ENCODE data around the gene DYNLT5.

The DYNLT5 gene

DNA sequence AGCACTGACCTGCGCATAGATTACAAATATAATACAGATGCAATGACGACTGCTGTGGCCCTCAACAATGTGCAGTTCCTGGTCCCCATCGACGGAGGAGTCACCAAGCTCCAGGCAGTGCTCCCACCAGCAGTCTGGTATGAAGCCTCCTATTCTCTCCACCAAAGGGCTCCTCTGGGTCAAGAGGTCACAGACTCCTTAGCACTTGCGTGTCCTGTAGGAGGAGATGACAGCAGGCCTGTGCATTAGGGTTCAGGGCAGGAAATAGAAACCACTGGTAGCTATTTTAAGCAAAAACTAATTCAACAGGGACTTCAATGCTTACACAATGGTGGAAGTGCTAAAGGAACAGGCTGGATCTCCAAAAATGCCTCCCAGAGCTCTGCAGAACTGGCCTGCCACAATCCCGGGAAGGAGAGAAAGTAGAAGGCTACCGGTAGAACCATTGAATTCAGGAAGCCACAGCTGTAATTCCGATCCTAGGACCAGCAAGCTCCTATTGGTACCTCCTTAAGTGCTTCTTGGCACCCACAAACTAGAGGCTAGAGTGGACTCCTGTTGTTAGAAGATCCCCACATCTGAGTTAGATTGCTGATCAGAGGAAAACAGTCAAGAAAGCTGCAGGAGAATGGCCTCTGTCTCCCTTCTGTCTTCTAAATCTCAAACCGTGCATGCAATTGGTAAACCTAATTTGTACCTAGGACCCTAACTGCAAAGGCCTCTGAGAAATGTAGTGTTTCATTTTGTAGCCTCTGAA is 12.7 kb upstream of the DYNLT5 start:
- intact Hi-C loops (cut with DNase I): loop anchor here (10.0 kb wide), 1 partner anchor 785 kb away; no protein-coding TSS in a partner anchor
- no peak for DNase-seq

GRCh38 chr1:66745451-66745850 is 6.8 kb upstream of the DYNLT5 start:
- no peak for DNase-seq
- intact Hi-C loops (cut with DNase I): no loop called here

GRCh38 chr1:66747501-66747900 is 4.8 kb upstream of the DYNLT5 start:
- intact Hi-C loops (cut with DNase I): no loop called here
- DNase-seq: no peak

- intact Hi-C loops (cut with DNase I): no loop called here
- DNase-seq: no peak
These were observed 1.7 kb upstream of the DYNLT5 start for GRCh38 chr1:66750577-66750976.

- intact Hi-C loops (cut with DNase I): no loop called here
- DNase-seq: no peak
These were observed 1.1 kb upstream of the DYNLT5 start for GRCh38 chr1:66751160-66751559.

GRCh38 chr1:66752671-66753371 is 562 bp downstream of the DYNLT5 start:
- DNase-seq: peak in 35 of 42 donors; percentile 4 to 74 (median 34)
- intact Hi-C loops (cut with DNase I): no loop called here

DNA sequence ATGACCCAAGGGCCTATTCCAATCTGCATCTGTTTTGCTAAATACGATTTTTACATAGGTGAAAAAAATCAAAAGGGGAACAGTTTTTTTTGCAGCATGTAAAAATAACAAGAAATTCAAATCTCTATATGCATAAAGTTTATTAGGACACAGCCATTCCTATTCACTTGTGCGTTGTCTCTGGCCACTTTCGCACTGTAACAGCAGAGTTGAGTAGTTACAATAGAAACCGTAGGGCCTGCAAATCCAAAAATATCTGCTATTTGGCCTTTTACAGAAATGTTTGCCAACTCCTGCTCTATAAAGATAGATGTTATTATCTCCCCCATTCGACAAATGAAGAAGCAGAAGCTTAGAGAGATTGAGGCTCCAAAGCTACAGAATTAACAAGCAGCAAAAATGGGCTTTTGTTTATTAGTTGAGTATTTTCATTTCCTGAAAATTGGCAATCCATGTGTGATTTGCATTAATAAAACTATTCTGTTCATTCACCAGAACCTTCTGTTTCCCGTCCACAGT is 5.5 kb downstream of the DYNLT5 start:
- intact Hi-C loops (cut with DNase I): no loop called here
- DNase-seq: no peak

DNA sequence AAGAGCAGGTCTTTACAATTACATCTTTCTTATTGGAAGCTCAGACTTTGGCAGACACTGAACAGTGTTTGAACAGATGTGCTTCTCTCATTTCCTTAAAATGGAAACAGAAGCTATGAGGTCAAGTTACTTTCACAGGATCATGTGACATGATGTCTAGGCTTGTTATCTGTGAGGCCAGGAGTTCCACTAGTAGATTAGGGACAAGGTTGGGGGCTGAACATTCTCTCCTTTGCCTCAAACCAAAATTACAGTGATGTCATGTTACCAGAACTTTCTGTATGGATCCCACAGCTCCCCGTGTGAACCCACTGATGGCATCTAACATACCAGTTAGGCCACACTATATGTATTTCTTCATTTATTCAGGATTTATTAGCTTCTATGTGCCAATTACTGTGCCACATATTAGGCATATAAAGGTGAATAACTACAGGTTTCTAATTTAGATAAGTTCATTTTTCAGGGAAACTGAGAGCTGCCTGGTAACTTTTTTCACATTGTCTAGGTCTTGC is 6.0 kb downstream of the DYNLT5 start:
- intact Hi-C loops (cut with DNase I): no loop called here
- DNase-seq: no peak

DNA sequence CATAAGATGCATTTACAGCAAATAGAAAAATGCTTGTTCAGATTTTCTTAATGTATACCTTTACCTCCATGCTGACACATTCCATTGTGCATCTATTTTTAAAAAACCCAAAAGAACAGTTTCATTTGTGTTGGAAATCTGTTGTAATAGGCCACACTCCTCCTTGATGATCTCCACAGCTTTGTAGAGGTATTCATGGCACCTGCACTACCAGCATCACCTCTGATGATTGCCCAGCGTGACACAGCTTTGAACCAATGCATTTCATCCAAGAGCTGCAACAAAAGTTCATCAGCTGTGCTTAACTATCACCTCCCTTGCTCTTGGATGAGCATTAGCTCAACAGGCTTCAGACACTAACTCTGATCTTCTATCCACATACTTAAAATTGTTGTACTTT is 8.2 kb downstream of the DYNLT5 start:
- intact Hi-C loops (cut with DNase I): no loop called here

GRCh38 chr1:66761221-66761620 is 9.0 kb downstream of the DYNLT5 start:
- intact Hi-C loops (cut with DNase I): no loop called here
- no peak for DNase-seq

More for the DNA sequence above, 8.2 kb downstream of the DYNLT5 start:
- DNase-seq: no peak

DNA sequence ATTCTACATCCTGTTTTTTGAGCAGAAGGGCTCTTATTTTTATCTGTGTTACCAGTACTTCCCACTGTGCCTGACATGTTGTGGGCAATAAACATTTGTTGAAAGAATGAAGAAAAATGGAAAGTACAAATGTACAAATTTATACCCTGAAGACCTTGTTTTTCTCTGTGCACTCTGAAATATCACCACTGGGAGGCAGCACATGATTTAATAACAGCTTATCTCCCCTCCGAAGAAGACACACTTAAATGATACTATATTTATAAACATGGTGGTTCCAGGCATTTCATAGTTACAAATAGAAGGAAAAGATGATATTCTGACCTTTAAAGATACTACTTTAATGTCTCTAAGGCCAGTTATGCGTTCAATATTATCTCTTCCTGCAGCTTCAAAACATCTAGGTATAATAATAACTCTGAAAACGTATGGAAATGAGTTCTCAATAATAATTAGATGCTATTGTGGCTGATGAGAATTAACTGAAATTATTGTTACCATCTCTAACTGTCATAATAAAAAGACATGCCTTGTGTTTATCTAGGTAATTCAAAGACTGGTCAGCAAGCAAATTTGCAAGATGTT is 12.8 kb downstream of the DYNLT5 start:
- peak in 29 of 42 donors; percentile 7 to 85 (median 46) for DNase-seq
- intact Hi-C loops (cut with DNase I): loop anchor here (5.0 kb wide), 1 partner anchor 382 kb away; no protein-coding TSS in a partner anchor

- DNase-seq: no peak
- intact Hi-C loops (cut with DNase I): loop anchor here (5.0 kb wide), 1 partner anchor 380 kb away; no protein-coding TSS in a partner anchor
These were observed 15.4 kb downstream of the DYNLT5 start for GRCh38 chr1:66767626-66768025.

GRCh38 chr1:66768965-66769364 is 16.7 kb downstream of the DYNLT5 start:
- intact Hi-C loops (cut with DNase I): loop anchor here (5.0 kb wide), 1 partner anchor 378 kb away; no protein-coding TSS in a partner anchor
- no peak for DNase-seq

GRCh38 chr1:66769512-66770229 is 17.4 kb downstream of the DYNLT5 start:
- intact Hi-C loops (cut with DNase I): loop anchor here (5.0 kb wide), 1 partner anchor 378 kb away; no protein-coding TSS in a partner anchor
- DNase-seq: no peak

DNA sequence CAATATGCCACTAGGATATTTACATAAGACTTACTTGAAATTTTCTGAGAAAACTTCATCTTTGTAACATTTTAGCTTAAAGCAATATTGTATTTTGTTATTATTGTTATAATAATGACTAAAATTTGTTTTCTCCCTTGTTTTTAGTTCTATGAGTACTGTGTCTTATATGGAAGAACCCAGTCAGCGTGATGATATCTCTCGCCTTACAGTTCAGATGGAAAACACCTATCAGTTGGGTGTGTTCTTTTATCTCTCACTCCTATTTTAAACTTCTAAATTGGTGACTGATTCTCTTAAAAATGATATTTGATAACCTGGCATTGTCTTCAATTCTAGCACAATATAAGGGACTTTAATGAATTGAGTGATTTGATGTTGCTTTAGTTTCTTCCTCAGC is 18.0 kb downstream of the DYNLT5 start:
- intact Hi-C loops (cut with DNase I): no loop called here
- DNase-seq: no peak

GRCh38 chr1:66770694-66771093 is 18.4 kb downstream of the DYNLT5 start:
- DNase-seq: no peak
- intact Hi-C loops (cut with DNase I): no loop called here

DNA sequence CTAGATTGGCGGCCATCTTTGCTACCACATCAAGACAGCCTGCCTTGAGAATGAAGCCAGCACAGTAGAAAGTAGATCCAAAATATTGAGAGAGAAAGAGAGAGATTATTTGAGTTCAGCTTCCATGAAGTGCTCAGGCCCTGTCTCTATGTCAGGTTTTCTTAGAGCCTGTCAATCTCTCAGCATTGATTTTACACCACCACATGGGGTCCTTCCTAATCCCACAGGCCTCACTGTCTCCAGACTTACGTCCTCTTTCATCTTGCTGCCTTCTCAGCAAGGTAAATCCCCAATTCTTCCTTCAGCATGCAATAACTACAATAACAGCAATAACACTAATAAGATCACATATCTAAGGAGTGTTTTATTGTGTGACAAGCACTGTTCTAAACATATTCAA is 21.0 kb downstream of the DYNLT5 start:
- DNase-seq: no peak
- intact Hi-C loops (cut with DNase I): no loop called here

- no peak for DNase-seq
- intact Hi-C loops (cut with DNase I): no loop called here
These were observed 22.2 kb downstream of the DYNLT5 start for GRCh38 chr1:66774438-66774837.

DNA sequence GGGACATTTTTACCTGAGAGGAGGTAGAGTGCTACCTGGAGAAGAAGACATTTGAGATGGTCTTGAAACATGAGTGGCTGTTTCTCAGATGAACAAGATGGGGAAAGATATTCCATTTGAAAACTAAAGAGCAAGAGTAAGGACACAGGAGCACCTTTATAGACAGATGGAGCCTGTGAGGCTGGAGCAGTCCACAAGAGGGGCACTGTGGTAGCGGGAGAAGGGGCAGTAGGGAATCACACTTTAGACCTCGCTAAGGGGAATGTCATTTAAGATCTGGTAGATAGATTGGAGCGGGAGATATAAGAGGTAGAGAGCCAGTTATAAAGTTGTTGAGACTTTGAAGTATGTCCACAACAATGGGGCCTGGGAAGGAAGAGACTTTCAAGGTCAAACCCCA is 23.4 kb downstream of the DYNLT5 start:
- no peak for DNase-seq
- intact Hi-C loops (cut with DNase I): no loop called here

Measured in head of caudate nucleus (tissue), 42 donors.